T-cell (primary cell): ENCODE results near the gene ACAA2. TPM values are rescaled to one million over a fixed set of nuclear protein-coding genes. Genes with fewer than 3 reads are reported as not detected.
"Not testable (repeated sequence)": the region's sequence is repeated elsewhere in the genome, so short reads cannot be mapped to it uniquely, and the experiment has no call there.

Source experiments
- ATAC-seq, 4 experiments: fragments of 200-7000 bp in 3 of 4; fragments of 150-1000 bp in 1 of 4; cut with Tn5 transposase; replicated peaks in 1 of 4; 1 replicate in 3 of 4; 2 replicates in 1 of 4; pipeline ENCODE4 v1.10.0; 2021; ENCODE audit warnings: moderate library complexity in 3 of 4, mild to moderate bottlenecking in 2 of 4, moderate number of reproducible peaks in 1 of 4
- CTCF ChIA-PET, 2 donors: fragments of 300-600 bp; sonication (Branson Sonifier 250); formaldehyde crosslinking; loops; one replicate each; lab custom pipeline; 2022; ENCODE audit warnings: antibody characterized with exemption in 2 of 2; lab: Charles Lee
- POLR2A ChIA-PET, 2 donors: fragments of 300-600 bp; sonication (Branson Sonifier 250); formaldehyde crosslinking; loops; one replicate each; lab custom pipeline; 2022; ENCODE audit warnings: antibody characterized with exemption in 2 of 2; lab: Charles Lee
- DNase-seq, 35 experiments: peaks; one replicate each; pipeline versions ENCODE4 v3.0.0 to v3.0.0-alpha.2; 2013 to 2023
- H3K27ac ChIP-seq: one replicate; pipeline ENCODE4 v1.5.1; 2013; ENCODE audit warnings: low read length
- H3K27me3 ChIP-seq, 2 experiments: replicated peaks in 1 of 2; 1 replicate in 1 of 2; 2 replicates in 1 of 2; pipeline versions ENCODE4 v1.6.1 to v1.7.0; 2013; ENCODE audit warnings: low read length in 1 of 2, mixed read lengths in 1 of 2; ENCODE audit not compliant: control insufficient read depth in 2 of 2, insufficient read depth in 2 of 2; ENCODE audit errors: extremely low read depth in 1 of 2
- H3K36me3 ChIP-seq, 2 donors: 1 replicate in 1 of 2; 2 replicates in 1 of 2; pipeline versions ENCODE4 v1.6.1 to v1.7.0; 2013; ENCODE audit warnings: low read length in 1 of 2; ENCODE audit not compliant: control insufficient read depth in 2 of 2, insufficient read depth in 1 of 2; ENCODE audit errors: extremely low read depth in 1 of 2
- H3K4me1 ChIP-seq, 2 experiments: 1 replicate in 1 of 2; 2 replicates in 1 of 2; pipeline versions ENCODE4 v1.6.1 to v1.7.0; 2013; ENCODE audit warnings: low read length in 2 of 2, mixed read lengths in 1 of 2; ENCODE audit not compliant: insufficient read depth in 2 of 2, control insufficient read depth in 1 of 2; ENCODE audit errors: extremely low read depth in 1 of 2
- H3K4me3 ChIP-seq, 2 donors: 1 replicate in 1 of 2; 2 replicates in 1 of 2; pipeline versions ENCODE4 v1.5.1 to v1.7.0; 2013; ENCODE audit warnings: mild to moderate bottlenecking in 2 of 2, low read length in 1 of 2, moderate library complexity in 1 of 2; ENCODE audit not compliant: control insufficient read depth in 1 of 2; ENCODE audit errors: extremely low read depth in 1 of 2
- H3K9me3 ChIP-seq: 2 replicates; pipeline ENCODE4 v1.7.0; 2013
- H3K27ac Mint-ChIP-seq, 2 donors: one replicate each; pipeline ENCODE4 v1.8.0; 2020 to 2021; ENCODE audit warnings: mild to moderate bottlenecking in 2 of 2, mixed read lengths in 2 of 2
- H3K27me3 Mint-ChIP-seq, 2 donors: one replicate each; pipeline ENCODE4 v1.8.0; 2021 to 2022; ENCODE audit warnings: mixed read lengths in 2 of 2
- H3K36me3 Mint-ChIP-seq: one replicate; pipeline ENCODE4 v1.8.0; 2021; ENCODE audit warnings: mixed read lengths
- H3K4me1 Mint-ChIP-seq, 3 donors: one replicate each; pipeline ENCODE4 v1.8.0; 2020 to 2022; ENCODE audit warnings: mixed read lengths in 3 of 3, mild to moderate bottlenecking in 1 of 3
- H3K4me3 Mint-ChIP-seq, 3 donors: one replicate each; pipeline ENCODE4 v1.8.0; 2020 to 2022; ENCODE audit warnings: mild to moderate bottlenecking in 3 of 3, mixed read lengths in 3 of 3, moderate library complexity in 3 of 3
- H3K9me3 Mint-ChIP-seq, 3 donors: one replicate each; pipeline ENCODE4 v1.8.0; 2020 to 2022; ENCODE audit warnings: mixed read lengths in 3 of 3
- whole genome bisulfite sequencing: methylation state at CpG from one replicate; pipeline ENCODE4 v1.1.5; 2013; ENCODE audit warnings: missing lambda C conversion rate; ENCODE audit not compliant: insufficient coverage; 5-methylcytosine and 5-hydroxymethylcytosine counted together
- total RNA-seq, 35 experiments: library from RNA in 6 of 35; stranded (reverse) in 6 of 35; fragments of 120-200 nt in 1 of 35; gene quantifications; one replicate each; pipeline versions ENCODE4 v1.2.1 to v1.2.4 and lab custom pipeline; 2013 to 2026

Gene ACAA2
- total RNA-seq, 5 donors from 2014 or later (not counting 1 experiment from before 2014, with no cell fraction given): 20.1 to 34.1 (median 28.3) TPM

- ATAC-seq: no peak
- ChIA-PET POLR2A (no interaction called here), CTCF (interaction anchor here in 1 of 2 donors (0.6 kb wide), 1 partner anchor 215 kb away, joined by 5 read pairs; no protein-coding TSS in a partner anchor)
- Histone ChIP-seq H3K27me3 (no peaks in the 10 kb centered on the region), H3K9me3 (no peaks in the 10 kb centered on the region), H3K4me1 (no peaks in the 10 kb centered on the region), H3K36me3 (peaks cover 0 to 33% of the 10 kb centered on the region in 2 donors), H3K4me3 (no peak overlapping the region), H3K27ac (no peak overlapping the region)
- Mint-ChIP-seq H3K9me3 (no peaks in the 10 kb centered on the region), H3K27me3 (no peaks in the 10 kb centered on the region), H3K4me3 (no peak overlapping the region), H3K27ac (no peak overlapping the region), H3K36me3 (peaks cover 54% of the 10 kb centered on the region), H3K4me1 (peaks cover 0 to 3% (median 2%) of the 10 kb centered on the region in 3 donors)
- DNase-seq: no peak
- WGBS: no CpG with 5 or more reads among the region's 4 CpGs
Observed at GRCh38 chr18:49798001-49798400, 15.3 kb downstream of the ACAA2 start.

- H3K27me3 ChIP-seq: no peaks in the 10 kb centered on the region
- DNase-seq (no peak), ATAC-seq (no peak)
- no peaks in the 10 kb centered on the region for H3K4me1 ChIP-seq
- H3K9me3 Mint-ChIP-seq: no peaks in the 10 kb centered on the region
- H3K36me3 ChIP-seq: peaks cover 0 to 41% of the 10 kb centered on the region in 2 donors
- peaks cover 0 to 3% (median 2%) of the 10 kb centered on the region in 3 donors for H3K4me1 Mint-ChIP-seq
- WGBS: no CpG with 5 or more reads among the region's 7 CpGs
- no peak overlapping the region for H3K27ac ChIP-seq
- H3K4me3 ChIP-seq: no peak overlapping the region
- ChIA-PET POLR2A (no interaction called here), CTCF (no interaction called here)
- H3K27ac Mint-ChIP-seq: no peak overlapping the region
- H3K4me3 Mint-ChIP-seq: no peak overlapping the region
- no peaks in the 10 kb centered on the region for H3K9me3 ChIP-seq
- peaks cover 58% of the 10 kb centered on the region for H3K36me3 Mint-ChIP-seq
- no peaks in the 10 kb centered on the region for H3K27me3 Mint-ChIP-seq
Observed at GRCh38 chr18:49795612-49796552, 17.5 kb downstream of the ACAA2 start.

GRCh38 chr18:49794743-49795142 is 18.6 kb downstream of the ACAA2 start:
- Histone ChIP-seq H3K27me3 (no peaks in the 10 kb centered on the region), H3K9me3 (no peaks in the 10 kb centered on the region), H3K4me1 (no peaks in the 10 kb centered on the region), H3K4me3 (no peak overlapping the region), H3K36me3 (peaks cover 0 to 44% of the 10 kb centered on the region in 2 donors), H3K27ac (no peak overlapping the region)
- H3K36me3 Mint-ChIP-seq: peaks cover 63% of the 10 kb centered on the region
- CTCF ChIA-PET: no interaction called here
- no peak overlapping the region for H3K4me3 Mint-ChIP-seq
- H3K9me3 Mint-ChIP-seq: no peaks in the 10 kb centered on the region
- peaks cover 0 to 6% (median 3%) of the 10 kb centered on the region in 3 donors for H3K4me1 Mint-ChIP-seq
- no peaks in the 10 kb centered on the region for H3K27me3 Mint-ChIP-seq
- ATAC-seq: no peak
- DNase-seq: no peak
- WGBS: no CpG with 5 or more reads among the region's 3 CpGs
- POLR2A ChIA-PET: no interaction called here
- H3K27ac Mint-ChIP-seq: no peak overlapping the region

GRCh38 chr18:49789560-49790134 is 23.7 kb downstream of the ACAA2 start:
- Mint-ChIP-seq H3K4me1 (peaks cover 42 to 43% (median 42%) of the 10 kb centered on the region in 3 donors), H3K36me3 (peaks cover 44% of the 10 kb centered on the region), H3K27ac (peak overlapping the region in 1 of 2 donors; percentile 52)
- CTCF ChIA-PET: interaction anchor here in 1 of 2 donors (1.5 kb wide), 1 partner anchor 70 kb away, joined by 3 read pairs; no protein-coding TSS in a partner anchor
- H3K4me1 ChIP-seq: peaks cover 9 to 18% of the 10 kb centered on the region in 2 experiments
- H3K4me3 ChIP-seq, H3K9me3 Mint-ChIP-seq, H3K9me3 ChIP-seq, H3K27me3 Mint-ChIP-seq, H3K27me3 ChIP-seq, ATAC-seq, DNase-seq, H3K4me3 Mint-ChIP-seq: not testable (repeated sequence)
- WGBS: 100% methylated on average over 1 of the region's 8 CpGs
- H3K27ac ChIP-seq: peak overlapping the region; percentile 49
- POLR2A ChIA-PET: interaction anchor here in 1 of 2 donors (0.5 kb wide), 1 partner anchor 234 kb away, joined by 6 read pairs; no protein-coding TSS in a partner anchor
- peaks cover 0 to 32% of the 10 kb centered on the region in 2 donors for H3K36me3 ChIP-seq

GRCh38 chr18:49788327-49788898 is 24.9 kb downstream of the ACAA2 start:
- WGBS: no CpG with 5 or more reads among the region's 5 CpGs
- ChIA-PET POLR2A (interaction anchor here in 1 of 2 donors (0.5 kb wide), 1 partner anchor 836 kb away, joined by 5 read pairs; no protein-coding TSS in a partner anchor), CTCF (interaction anchor here in 1 of 2 donors (1.5 kb wide), 1 partner anchor 72 kb away, joined by 3 read pairs; no protein-coding TSS in a partner anchor)
- Mint-ChIP-seq H3K9me3 (no peaks in the 10 kb centered on the region), H3K4me3 (peak overlapping the region; percentile 37 to 54 (median 54)), H3K4me1 (peaks cover 47 to 51% (median 49%) of the 10 kb centered on the region in 3 donors), H3K27ac (peak overlapping the region; percentile 83 to 84), H3K27me3 (no peaks in the 10 kb centered on the region), H3K36me3 (peaks cover 47% of the 10 kb centered on the region)
- no peaks in the 10 kb centered on the region for H3K9me3 ChIP-seq
- peak overlapping the region; percentile 49 for H3K27ac ChIP-seq
- H3K4me1 ChIP-seq: peaks cover 10 to 18% of the 10 kb centered on the region in 2 experiments
- peak overlapping the region in 1 of 2 donors; percentile 6 for H3K4me3 ChIP-seq
- peak in 1 of 4 experiments; percentile 56 for ATAC-seq
- peak in 1 of 35 experiments; percentile 25 for DNase-seq
- peaks cover 0 to 32% of the 10 kb centered on the region in 2 donors for H3K36me3 ChIP-seq
- H3K27me3 ChIP-seq: no peaks in the 10 kb centered on the region
